GM19023 (cell line): ENCODE results near the gene AGAP3.

Source experiments
- ATAC-seq: cut with Tn5 transposase; IDR thresholded peaks from one replicate; pipeline ENCODE4 v1.9.1; 2021; ENCODE audit warnings: mild to moderate bottlenecking, moderate library complexity; ENCODE audit not compliant: unreplicated experiment

AGAP3 gene

GRCh38 chr7:151134743-151135524 lies 48.7 kb downstream of the AGAP3 start:
- ATAC-seq = no peak

- ATAC-seq = no peak
Measured at GRCh38 chr7:151135525-151135845, 49.2 kb downstream of the AGAP3 start.

GRCh38 chr7:151135866-151136843 lies 49.9 kb downstream of the AGAP3 start:
- ATAC-seq = no peak

- no peak for ATAC-seq
Measured at GRCh38 chr7:151137076-151137675, 50.9 kb downstream of the AGAP3 start.

GRCh38 chr7:151137791-151138152 lies 51.5 kb downstream of the AGAP3 start:
- ATAC-seq = no peak

- ATAC-seq = no peak
Measured at GRCh38 chr7:151138153-151138851, 52.0 kb downstream of the AGAP3 start.

GRCh38 chr7:151139071-151139790 lies 53.0 kb downstream of the AGAP3 start:
- no peak for ATAC-seq

- ATAC-seq = no peak
Measured at GRCh38 chr7:151139791-151140190, 53.5 kb downstream of the AGAP3 start.

- no peak for ATAC-seq
Measured at GRCh38 chr7:151140826-151141225, 54.6 kb downstream of the AGAP3 start.

GRCh38 chr7:151141311-151141854 lies 55.1 kb downstream of the AGAP3 start:
- ATAC-seq = no peak

- no peak for ATAC-seq
Measured at GRCh38 chr7:151141855-151142685, 55.8 kb downstream of the AGAP3 start.

- ATAC-seq = no peak
Measured at GRCh38 chr7:151142686-151143040, 56.4 kb downstream of the AGAP3 start.

- ATAC-seq = no peak
Measured at GRCh38 chr7:151143261-151144015, 57.2 kb downstream of the AGAP3 start.

- ATAC-seq = no peak
Measured at GRCh38 chr7:151144387-151144786, 58.1 kb downstream of the AGAP3 start.

- ATAC-seq = no peak
Measured at GRCh38 chr7:151146761-151147160, 60.5 kb downstream of the AGAP3 start.

GRCh38 chr7:151148319-151149259 lies 62.3 kb downstream of the AGAP3 start:
- ATAC-seq = no peak

GRCh38 chr7:151150388-151150787 lies 64.1 kb downstream of the AGAP3 start:
- no peak for ATAC-seq
